DND-41 (cell line): ENCODE results near the gene AKR1A1.
"Not testable (repeated sequence)": the region's sequence is repeated elsewhere in the genome, so short reads cannot be mapped to it uniquely, and the experiment has no call there.

Experiments
- ATAC-seq: fragments of 200-7000 bp; cut with Tn5 transposase; 3 replicates; pipeline ENCODE4 v1.9.1; 2021; ENCODE audit warnings: low read depth; ENCODE audit not compliant: insufficient read depth
- DNase-seq: peaks from one replicate; pipeline ENCODE4 v3.0.0-alpha.2; 2020
- H2AFZ ChIP-seq: 2 replicates; pipeline ENCODE4 v1.6.0; 2012; ENCODE audit warnings: low read depth, low read length
- H3K27ac ChIP-seq: 2 replicates; pipeline ENCODE4 v1.5.1; 2012; ENCODE audit warnings: low read length, inconsistent platforms
- H3K27me3 ChIP-seq: fragments of 200-600 bp; sonication (generic); 2 replicates; pipeline ENCODE4 v1.6.0; 2012; ENCODE audit warnings: low read length, mild to moderate bottlenecking, inconsistent platforms; ENCODE audit not compliant: insufficient read depth, poor library complexity
- H3K36me3 ChIP-seq: 2 replicates; pipeline ENCODE4 v1.5.1; 2012; ENCODE audit warnings: low read length, inconsistent platforms; ENCODE audit not compliant: insufficient read depth
- H3K4me1 ChIP-seq: 2 replicates; pipeline ENCODE4 v1.5.1; 2012; ENCODE audit warnings: mild to moderate bottlenecking, low read length; ENCODE audit not compliant: insufficient read depth
- H3K4me2 ChIP-seq: 2 replicates; pipeline ENCODE4 v1.6.0; 2012; ENCODE audit warnings: mild to moderate bottlenecking, moderate library complexity, low read length, inconsistent platforms; ENCODE audit not compliant: insufficient read depth
- H3K4me3 ChIP-seq, 2 experiments: fragments of 200-600 bp in 1 of 2; shearing (Covaris generic) in 1 of 2; 2 replicates each; pipeline ENCODE4 v1.5.1; 2012 to 2016; ENCODE audit warnings: inconsistent platforms in 2 of 2, low read length in 2 of 2, mild to moderate bottlenecking in 2 of 2, low read depth in 1 of 2, moderate library complexity in 1 of 2
- H3K79me2 ChIP-seq: 2 replicates; pipeline ENCODE4 v1.6.0; 2012; ENCODE audit warnings: low read length, inconsistent platforms; ENCODE audit not compliant: insufficient read depth
- H3K9ac ChIP-seq: 2 replicates; pipeline ENCODE4 v1.6.0; 2012; ENCODE audit warnings: low read depth, mild to moderate bottlenecking, inconsistent platforms, low read length, moderate library complexity
- H3K9me3 ChIP-seq: 2 replicates; pipeline ENCODE4 v1.5.1; 2012; ENCODE audit warnings: low read length, moderate library complexity, mild to moderate bottlenecking, inconsistent platforms; ENCODE audit not compliant: insufficient read depth, severe bottlenecking
- H4K20me1 ChIP-seq: 2 replicates; pipeline ENCODE4 v1.6.0; 2012; ENCODE audit warnings: low read length; ENCODE audit not compliant: insufficient read depth
- EZH2 ChIP-seq: IDR thresholded peaks from 3 replicates; pipeline ENCODE4 v1.6.1; 2012; ENCODE audit warnings: borderline replicate concordance, low read depth, mild to moderate bottlenecking, moderate library complexity, low read length, inconsistent platforms; ENCODE audit not compliant: severe bottlenecking
- TF ChIP-seq, protein P1 (sequence below): IDR thresholded peaks from 2 replicates; pipeline ENCODE4 v1.5.1; 2012; ENCODE audit warnings: borderline replicate concordance, low read length, moderate library complexity, mild to moderate bottlenecking; ENCODE audit not compliant: poor library complexity, severe bottlenecking; ENCODE audit errors: extremely low read depth

The AKR1A1 gene

GRCh38 chr1:45585496-45586075, 35.0 kb downstream of the AKR1A1 start:
- DNase-seq: no peak
- Histone ChIP-seq H2AFZ (no peak overlapping the region), H3K9ac (peak overlapping the region; percentile 97), H3K27ac (peak overlapping the region; percentile 97), H4K20me1 (peaks cover 59% of the 10 kb centered on the region), H3K4me2 (peak overlapping the region; percentile 69), H3K27me3 (no peaks in the 10 kb centered on the region), H3K4me3 (peak overlapping the region; percentile 41 to 65), H3K4me1 (peaks cover 40% of the 10 kb centered on the region), H3K79me2 (peaks cover 71% of the 10 kb centered on the region), H3K36me3 (peaks cover 46% of the 10 kb centered on the region), H3K9me3 (no peaks in the 10 kb centered on the region)
- no peak for ATAC-seq
- TF ChIP-seq, protein P1, sequence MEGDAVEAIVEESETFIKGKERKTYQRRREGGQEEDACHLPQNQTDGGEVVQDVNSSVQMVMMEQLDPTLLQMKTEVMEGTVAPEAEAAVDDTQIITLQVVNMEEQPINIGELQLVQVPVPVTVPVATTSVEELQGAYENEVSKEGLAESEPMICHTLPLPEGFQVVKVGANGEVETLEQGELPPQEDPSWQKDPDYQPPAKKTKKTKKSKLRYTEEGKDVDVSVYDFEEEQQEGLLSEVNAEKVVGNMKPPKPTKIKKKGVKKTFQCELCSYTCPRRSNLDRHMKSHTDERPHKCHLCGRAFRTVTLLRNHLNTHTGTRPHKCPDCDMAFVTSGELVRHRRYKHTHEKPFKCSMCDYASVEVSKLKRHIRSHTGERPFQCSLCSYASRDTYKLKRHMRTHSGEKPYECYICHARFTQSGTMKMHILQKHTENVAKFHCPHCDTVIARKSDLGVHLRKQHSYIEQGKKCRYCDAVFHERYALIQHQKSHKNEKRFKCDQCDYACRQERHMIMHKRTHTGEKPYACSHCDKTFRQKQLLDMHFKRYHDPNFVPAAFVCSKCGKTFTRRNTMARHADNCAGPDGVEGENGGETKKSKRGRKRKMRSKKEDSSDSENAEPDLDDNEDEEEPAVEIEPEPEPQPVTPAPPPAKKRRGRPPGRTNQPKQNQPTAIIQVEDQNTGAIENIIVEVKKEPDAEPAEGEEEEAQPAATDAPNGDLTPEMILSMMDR: no peak
- no peak for TF ChIP-seq EZH2

GRCh38 chr1:45586769-45587168, 36.1 kb downstream of the AKR1A1 start:
- no peak for DNase-seq
- H3K4me1 ChIP-seq: peaks cover 40% of the 10 kb centered on the region
- peak overlapping the region; percentile 97 for H3K9ac ChIP-seq

GRCh38 chr1:45589861-45590260, 39.2 kb downstream of the AKR1A1 start:
- no peak overlapping the region for H3K27ac ChIP-seq
- no peak overlapping the region for H2AFZ ChIP-seq
- H3K4me3 ChIP-seq: no peak overlapping the region
- TF ChIP-seq, protein P1: no peak
- no peak for TF ChIP-seq EZH2
- no peaks in the 10 kb centered on the region for H3K9me3 ChIP-seq
- H3K27me3 ChIP-seq: no peaks in the 10 kb centered on the region
- ATAC-seq (no peak), DNase-seq (no peak)
- H3K79me2 ChIP-seq: peaks cover 98% of the 10 kb centered on the region
- 0 out of 2 replicates have a peak overlapping the region, but pooled peaks have one; percentile 21 for H3K4me2 ChIP-seq
- peaks cover 85% of the 10 kb centered on the region for H3K36me3 ChIP-seq
- peaks cover 41% of the 10 kb centered on the region for H3K4me1 ChIP-seq
- peaks cover 94% of the 10 kb centered on the region for H4K20me1 ChIP-seq
- no peak overlapping the region for H3K9ac ChIP-seq

More at GRCh38 chr1:45586769-45587168, 36.1 kb downstream of the AKR1A1 start:
- H4K20me1 ChIP-seq: peaks cover 70% of the 10 kb centered on the region
- no peak for TF ChIP-seq EZH2
- H3K9me3 ChIP-seq: no peaks in the 10 kb centered on the region
- peak overlapping the region; percentile 69 for H3K4me2 ChIP-seq
- H3K27ac ChIP-seq: no peak overlapping the region
- H3K27me3 ChIP-seq: no peaks in the 10 kb centered on the region
- H3K79me2 ChIP-seq: peaks cover 82% of the 10 kb centered on the region
- ATAC-seq: no peak
- peak overlapping the region in 1 of 2 experiments; percentile 65; a peak in 1 of 4 replicates for H3K4me3 ChIP-seq
- H2AFZ ChIP-seq: no peak overlapping the region
- H3K36me3 ChIP-seq: peaks cover 57% of the 10 kb centered on the region

DNA sequence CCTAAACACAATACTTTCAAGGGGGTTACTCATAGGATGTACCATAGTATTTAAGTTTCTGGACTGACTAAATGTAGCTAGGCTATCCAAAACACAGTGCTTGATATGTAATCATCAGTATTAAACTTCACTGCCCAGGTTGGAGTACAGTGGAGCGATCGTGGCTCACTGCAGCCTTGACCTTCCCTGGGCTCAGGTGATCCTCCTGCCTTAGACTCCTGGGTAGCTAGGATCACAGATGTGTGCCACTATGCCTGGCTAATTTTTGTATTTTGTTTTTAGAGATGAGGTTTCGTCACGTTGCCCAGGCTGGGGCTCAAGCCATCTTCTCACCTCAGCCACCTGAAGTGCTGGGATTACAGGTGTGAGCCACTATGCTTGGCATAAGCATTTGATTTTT, 43.8 kb downstream of the AKR1A1 start:
- ATAC-seq (no peak), DNase-seq (no peak)
- Histone ChIP-seq H3K27me3 (no peaks in the 10 kb centered on the region), H3K36me3 (peaks cover 91% of the 10 kb centered on the region), H3K27ac (no peak overlapping the region), H3K9ac (no peak overlapping the region), H3K4me3 (no peak overlapping the region), H3K79me2 (peaks cover 98% of the 10 kb centered on the region), H2AFZ (no peak overlapping the region), H3K9me3 (no peaks in the 10 kb centered on the region), H3K4me2 (no peak overlapping the region), H4K20me1 (peaks cover 90% of the 10 kb centered on the region), H3K4me1 (peaks cover 13% of the 10 kb centered on the region; the same call in 1 of the 2 replicates)
- TF ChIP-seq, protein P1: no peak
- TF ChIP-seq EZH2: no peak

GRCh38 chr1:45596765-45597164, 46.1 kb downstream of the AKR1A1 start:
- H3K27me3 ChIP-seq, H3K27ac ChIP-seq, ATAC-seq, DNase-seq, H3K9ac ChIP-seq, H3K9me3 ChIP-seq, H3K4me2 ChIP-seq, H2AFZ ChIP-seq, H3K4me3 ChIP-seq: not testable (repeated sequence)
- H3K36me3 ChIP-seq: peaks cover 92% of the 10 kb centered on the region
- H4K20me1 ChIP-seq: peaks cover 85% of the 10 kb centered on the region
- peaks cover 13% of the 10 kb centered on the region; the same call in 1 of the 2 replicates for H3K4me1 ChIP-seq
- peaks cover 98% of the 10 kb centered on the region for H3K79me2 ChIP-seq
